GM12892 (cell line): ENCODE data around the gene RABL6.

Experiments used
- POLR2A ChIP-seq: IDR thresholded peaks from 2 replicates; pipeline ENCODE4 v1.6.1; 2011; ENCODE audit warnings: low read depth, low read length, control low read depth
- TAF1 ChIP-seq: IDR thresholded peaks from 2 replicates; pipeline ENCODE4 v1.6.1; 2011; ENCODE audit warnings: low read depth, mild to moderate bottlenecking, control low read depth, low read length, borderline replicate concordance

DNA sequence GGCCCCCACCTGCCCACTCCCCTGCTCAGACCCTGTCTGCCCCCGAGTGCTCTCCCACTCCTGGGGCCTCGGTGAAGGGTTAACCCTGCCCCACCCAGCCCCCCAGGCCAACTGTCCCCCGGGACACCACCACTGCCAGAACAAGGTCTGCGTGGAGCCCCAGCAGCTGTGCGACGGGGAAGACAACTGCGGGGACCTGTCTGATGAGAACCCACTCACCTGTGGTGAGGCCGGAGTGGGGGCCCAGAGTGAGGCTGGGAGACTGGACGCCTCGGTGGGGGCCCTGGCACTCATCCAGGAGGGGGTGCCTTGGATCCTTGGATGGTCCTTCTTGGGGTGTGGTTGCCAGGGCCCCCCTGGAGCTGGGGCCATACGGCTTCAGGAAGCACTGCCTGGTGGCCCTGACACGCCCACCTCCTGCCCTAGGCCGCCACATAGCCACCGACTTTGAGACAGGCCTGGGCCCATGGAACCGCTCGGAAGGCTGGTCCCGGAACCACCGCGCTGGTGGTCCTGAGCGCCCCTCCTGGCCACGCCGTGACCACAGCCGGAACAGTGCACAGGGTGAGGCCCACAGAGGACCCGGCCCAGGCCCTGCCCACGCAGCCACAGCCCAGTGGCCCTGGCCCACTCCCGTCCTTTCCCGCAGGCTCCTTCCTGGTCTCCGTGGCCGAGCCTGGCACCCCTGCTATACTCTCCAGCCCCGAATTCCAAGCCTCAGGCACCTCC lies 46.5 kb downstream of the RABL6 start:
- TF ChIP-seq TAF1 (no peak), POLR2A (no peak)
